GM23248 (cell line): Measurements from ENCODE around the gene BTN2A1. TPM values are rescaled to one million over a fixed set of nuclear protein-coding genes. Genes with fewer than 3 reads are reported as not detected.

Experiments
- DNase-seq: peaks from one replicate; pipeline ENCODE4 v3.0.0-alpha.2; 2015
- H2AFZ ChIP-seq: fragments of 200-600 bp; sonication (generic); 2 replicates; pipeline ENCODE4 v1.6.1; 2016; ENCODE audit warnings: antibody characterized with exemption
- H3F3A ChIP-seq: fragments of 200-600 bp; sonication (generic); 2 replicates; pipeline ENCODE4 v1.6.1; 2016; ENCODE audit warnings: mild to moderate bottlenecking, antibody characterized with exemption, mixed run types; ENCODE audit not compliant: insufficient read depth
- H3K27ac ChIP-seq: fragments of 200-600 bp; sonication (generic); 2 replicates; pipeline ENCODE4 v1.5.1; 2016; ENCODE audit warnings: mild to moderate bottlenecking
- H3K27me3 ChIP-seq: fragments of 200-600 bp; sonication (generic); replicated peaks from 2 replicates; pipeline ENCODE4 v1.6.1; 2016; ENCODE audit warnings: mild to moderate bottlenecking; ENCODE audit not compliant: insufficient read depth
- H3K36me3 ChIP-seq: fragments of 200-600 bp; sonication (generic); 2 replicates; pipeline ENCODE4 v1.6.1; 2016; ENCODE audit warnings: low read depth, mild to moderate bottlenecking
- H3K4me1 ChIP-seq: fragments of 200-600 bp; sonication (generic); 2 replicates; pipeline ENCODE4 v1.6.1; 2016; ENCODE audit warnings: mild to moderate bottlenecking; ENCODE audit not compliant: insufficient read depth
- H3K4me2 ChIP-seq: fragments of 200-600 bp; sonication (generic); one replicate; pipeline ENCODE4 v1.6.1; 2016; ENCODE audit warnings: mild to moderate bottlenecking; ENCODE audit not compliant: unreplicated experiment
- H3K4me3 ChIP-seq: fragments of 200-600 bp; sonication (generic); 2 replicates; pipeline ENCODE4 v1.5.1; 2016; ENCODE audit warnings: mild to moderate bottlenecking
- H3K79me2 ChIP-seq: fragments of 200-600 bp; sonication (generic); 2 replicates; pipeline ENCODE4 v1.6.1; 2016; ENCODE audit warnings: mild to moderate bottlenecking; ENCODE audit not compliant: insufficient read depth
- H3K9ac ChIP-seq: fragments of 200-600 bp; sonication (generic); 2 replicates; pipeline ENCODE4 v1.6.1; 2016; ENCODE audit warnings: mild to moderate bottlenecking
- H3K9me2 ChIP-seq: fragments of 200-600 bp; sonication (generic); 2 replicates; pipeline ENCODE4 v1.6.1; 2016; ENCODE audit warnings: mixed run types, mild to moderate bottlenecking, moderate library complexity; ENCODE audit not compliant: insufficient read depth
- H3K9me3 ChIP-seq: fragments of 200-600 bp; sonication (generic); one replicate; pipeline ENCODE4 v1.6.1; 2017; ENCODE audit warnings: low read depth
- H4K20me1 ChIP-seq: fragments of 200-600 bp; sonication (generic); 2 replicates; pipeline ENCODE4 v1.6.0; 2016; ENCODE audit not compliant: insufficient read depth
- EZH2 ChIP-seq: fragments of 200-600 bp; sonication (generic); IDR thresholded peaks from 2 replicates; pipeline ENCODE4 v1.6.1; 2018; ENCODE audit warnings: antibody characterized with exemption, mild to moderate bottlenecking; ENCODE audit not compliant: insufficient read depth, poor library complexity, severe bottlenecking
- EZH2phosphoT487 ChIP-seq: fragments of 200-600 bp; sonication (generic); IDR thresholded peaks from 2 replicates; pipeline ENCODE4 v1.6.1; 2018; ENCODE audit warnings: antibody characterized with exemption, moderate library complexity, mild to moderate bottlenecking, low read depth; ENCODE audit not compliant: insufficient read depth
- WGBS, 2 experiments: methylation state at CpG; one replicate each; pipeline ENCODE4 v1.1.6; 2015 to 2017; ENCODE audit warnings: low lambda C conversion rate in 2 of 2, low coverage in 1 of 2; ENCODE audit errors: missing lambda C conversion rate in 2 of 2; 5-methylcytosine and 5-hydroxymethylcytosine counted together
- in situ Hi-C: fragments of 300-500 bp; cut with MboI; formaldehyde crosslinking; loops from 2 replicates; pipeline ENCODE4 v1.15.0; 2020
- polyA plus RNA-seq: library from polyadenylated mRNA; unstranded; fragments of >200 nt; fragmentation: Nextera tagmentation; extraction: Ambion mirVana; gene quantifications from 2 replicates; pipeline ENCODE4 v1.2.1, GENCODE V29; 2016
- total RNA-seq: library from RNA; depleted of rRNA; stranded (reverse); fragments of >200 nt; shearing (Covaris generic); gene quantifications from 2 replicates; pipeline ENCODE4 v1.2.3, GENCODE V29; 2014; rRNA removed

The BTN2A1 gene
- total RNA-seq: 9.1 and 15.0 TPM in 2 replicates
- 18.4 and 19.5 TPM in 2 replicates for polyA plus RNA-seq

DNA sequence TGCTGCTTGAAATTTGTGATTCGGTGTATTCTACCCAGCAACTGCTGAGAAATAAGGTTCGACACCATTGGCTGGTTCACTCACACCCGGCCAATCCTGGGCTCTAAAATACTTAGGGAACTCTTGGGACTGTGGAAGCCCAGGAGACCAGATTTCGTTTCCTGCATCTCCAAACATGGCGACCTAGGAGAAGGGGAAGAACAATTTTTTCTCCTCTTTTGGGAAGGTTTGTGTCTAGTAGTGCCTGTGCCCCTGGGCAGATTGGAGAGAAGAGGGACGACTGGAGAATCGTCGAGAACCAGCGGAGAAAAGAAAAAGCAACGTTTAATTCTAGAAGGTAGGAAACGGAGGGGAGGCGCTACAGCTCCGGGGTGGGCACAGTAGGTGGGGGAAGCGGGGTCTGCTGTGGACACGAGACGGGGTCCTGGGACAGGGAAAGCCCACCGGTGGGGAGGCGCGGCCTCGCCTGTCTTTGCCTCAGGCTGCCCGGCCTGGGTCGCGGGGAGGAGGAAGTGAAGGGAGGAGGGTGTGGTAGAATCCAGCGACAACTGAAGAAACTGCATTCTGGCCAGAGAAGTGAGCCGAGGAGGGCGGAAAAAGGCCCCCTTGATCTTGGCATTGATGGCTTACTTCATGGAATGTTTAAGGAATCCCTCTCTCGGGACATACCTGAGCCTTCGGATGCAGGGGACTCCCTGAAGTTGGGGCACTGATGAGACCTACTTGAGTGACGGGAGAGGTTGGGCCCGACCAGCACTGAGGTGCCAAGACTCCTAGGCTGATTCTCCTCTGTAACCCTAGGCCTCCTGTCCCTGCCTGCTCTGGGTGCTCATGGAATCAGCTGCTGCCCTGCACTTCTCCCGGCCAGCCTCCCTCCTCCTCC, at the start of gene BTN2A1:
Gene BTN2A1 (plus strand): TSS at position 150 of the 883 bp plus-strand sequence. CDS start 682 bp downstream, at position 832.
- H4K20me1 ChIP-seq: no peaks in the 10 kb centered on the region
- H3K9me3 ChIP-seq: no peaks in the 10 kb centered on the region
- no peak for TF ChIP-seq EZH2phosphoT487
- TF ChIP-seq EZH2: no peak
- H3K27me3 ChIP-seq: no peaks in the 10 kb centered on the region
- H3K9me2 ChIP-seq: no peaks in the 10 kb centered on the region
- peak within 1 kb of the TSS; percentile 98 for H2AFZ ChIP-seq
- peak; percentile 97 for DNase-seq
- peaks cover 10% of the 10 kb centered on the region; the same call in 1 of the 2 replicates for H3F3A ChIP-seq
- H3K4me1 ChIP-seq: peaks cover 20% of the 10 kb centered on the region
- H3K9ac ChIP-seq: peak within 1 kb of the TSS; percentile 100
- H3K4me3 ChIP-seq: peak within 1 kb of the TSS; percentile 100
- H3K4me2 ChIP-seq: peak within 1 kb of the TSS; percentile 99
- in situ Hi-C loops: no loop called here
- 1 to 3% methylated on average over 31 of the region's 31 CpGs for WGBS, 2 experiments
- H3K36me3 ChIP-seq: peaks cover 11% of the 10 kb centered on the region; the same call in 1 of the 2 replicates
- peaks cover 52% of the 10 kb centered on the region for H3K79me2 ChIP-seq
- H3K27ac ChIP-seq: peak within 1 kb of the TSS; percentile 89

- H3K79me2 ChIP-seq: no peaks in the 10 kb centered on the region
- no peak overlapping the region for H3K27ac ChIP-seq
- no peak overlapping the region for H3K4me3 ChIP-seq
- H3K27me3 ChIP-seq: no peaks in the 10 kb centered on the region
- H3K4me1 ChIP-seq: peaks cover 8% of the 10 kb centered on the region
- no peak for TF ChIP-seq EZH2
- no peak for TF ChIP-seq EZH2phosphoT487
- no peak overlapping the region for H3K4me2 ChIP-seq
- no peaks in the 10 kb centered on the region for H3F3A ChIP-seq
- H3K9ac ChIP-seq: no peak overlapping the region
- WGBS, 2 experiments: 88 to 89% methylated on average over 10 of the region's 10 CpGs
- H3K36me3 ChIP-seq: no peaks in the 10 kb centered on the region; the same call in 1 of the 2 replicates
- no peaks in the 10 kb centered on the region for H3K9me2 ChIP-seq
- H3K9me3 ChIP-seq: no peaks in the 10 kb centered on the region
- H2AFZ ChIP-seq: no peak overlapping the region
- no peaks in the 10 kb centered on the region for H4K20me1 ChIP-seq
- DNase-seq: no peak
- in situ Hi-C loops: no loop called here
Observed at GRCh38 chr6:26408828-26409730, 48.7 kb upstream of the BTN2A1 start.

DNA sequence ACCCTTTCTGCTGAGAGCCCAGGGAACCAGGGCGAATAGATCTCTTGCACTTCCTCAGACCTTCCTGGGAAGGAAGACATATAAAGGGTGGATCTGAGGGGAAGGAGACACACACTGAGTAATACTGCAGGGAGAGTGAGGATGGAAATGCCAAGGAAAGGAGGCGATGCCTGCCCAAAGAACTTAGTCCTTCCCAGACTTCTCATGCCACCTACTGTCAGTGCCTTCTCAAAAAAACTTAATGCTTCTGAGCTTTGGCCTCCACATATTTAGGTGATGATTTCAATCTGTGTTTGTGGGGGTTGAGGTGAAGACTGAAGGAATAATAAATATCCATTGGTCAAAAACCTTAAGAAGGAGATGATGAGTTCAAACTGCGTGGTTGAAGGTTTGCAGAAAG, 46.0 kb upstream of the BTN2A1 start:
- Histone ChIP-seq H3K9me3 (no peaks in the 10 kb centered on the region), H2AFZ (peak overlapping the region; percentile 57; the same call in 1 of the 2 replicates), H3K4me1 (peaks cover 8% of the 10 kb centered on the region), H3K27me3 (no peaks in the 10 kb centered on the region), H3K9ac (no peak overlapping the region), H3K79me2 (no peaks in the 10 kb centered on the region), H3K9me2 (no peaks in the 10 kb centered on the region), H3K27ac (0 out of 2 replicates have a peak overlapping the region, but pooled peaks have one; percentile 17), H3F3A (no peaks in the 10 kb centered on the region), H4K20me1 (no peaks in the 10 kb centered on the region), H3K4me2 (no peak overlapping the region), H3K36me3 (no peaks in the 10 kb centered on the region; the same call in 1 of the 2 replicates), H3K4me3 (no peak overlapping the region)
- DNase-seq: peak; percentile 29
- in situ Hi-C loops: no loop called here
- WGBS, 2 experiments: 98 to 99% methylated on average over 3 of the region's 3 CpGs
- TF ChIP-seq EZH2 (no peak), EZH2phosphoT487 (no peak)

DNA sequence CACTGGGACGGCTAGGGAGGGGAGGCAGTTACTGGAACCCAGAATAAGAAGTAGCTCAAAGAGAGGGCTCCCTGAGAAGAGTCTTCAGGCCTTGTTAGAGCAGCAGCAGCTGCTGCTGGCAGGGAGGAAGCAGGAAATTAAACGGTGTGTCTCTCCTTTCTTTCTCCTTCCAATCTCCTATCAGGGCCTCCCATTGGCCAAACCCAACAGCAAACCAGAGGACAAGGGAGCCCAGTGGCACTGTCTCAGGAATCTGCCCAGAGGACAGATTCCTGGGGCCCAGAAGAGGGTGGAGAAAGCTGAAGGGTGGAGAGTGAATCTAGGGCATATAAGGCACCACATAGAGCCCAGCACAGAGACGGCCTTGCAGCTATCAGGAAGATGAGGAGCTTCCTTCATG, 45.5 kb upstream of the BTN2A1 start:
- H3K27me3 ChIP-seq: no peaks in the 10 kb centered on the region
- H3K4me1 ChIP-seq: peaks cover 8% of the 10 kb centered on the region
- TF ChIP-seq EZH2 (no peak), EZH2phosphoT487 (no peak)
- H3K27ac ChIP-seq: 0 out of 2 replicates have a peak overlapping the region, but pooled peaks have one; percentile 17
- no peak overlapping the region for H3K9ac ChIP-seq
- peak overlapping the region; percentile 57; the same call in 1 of the 2 replicates for H2AFZ ChIP-seq
- in situ Hi-C loops: no loop called here
- H3K9me3 ChIP-seq: no peaks in the 10 kb centered on the region
- H3K9me2 ChIP-seq: no peaks in the 10 kb centered on the region
- WGBS, 2 experiments: 73 to 76% methylated on average over 3 of the region's 3 CpGs
- no peak overlapping the region for H3K4me2 ChIP-seq
- no peaks in the 10 kb centered on the region for H4K20me1 ChIP-seq
- no peaks in the 10 kb centered on the region for H3K79me2 ChIP-seq
- H3K36me3 ChIP-seq: no peaks in the 10 kb centered on the region; the same call in 1 of the 2 replicates
- no peaks in the 10 kb centered on the region for H3F3A ChIP-seq
- H3K4me3 ChIP-seq: no peak overlapping the region
- no peak for DNase-seq
